ENCODE data around the gene AFMID.

DNA sequence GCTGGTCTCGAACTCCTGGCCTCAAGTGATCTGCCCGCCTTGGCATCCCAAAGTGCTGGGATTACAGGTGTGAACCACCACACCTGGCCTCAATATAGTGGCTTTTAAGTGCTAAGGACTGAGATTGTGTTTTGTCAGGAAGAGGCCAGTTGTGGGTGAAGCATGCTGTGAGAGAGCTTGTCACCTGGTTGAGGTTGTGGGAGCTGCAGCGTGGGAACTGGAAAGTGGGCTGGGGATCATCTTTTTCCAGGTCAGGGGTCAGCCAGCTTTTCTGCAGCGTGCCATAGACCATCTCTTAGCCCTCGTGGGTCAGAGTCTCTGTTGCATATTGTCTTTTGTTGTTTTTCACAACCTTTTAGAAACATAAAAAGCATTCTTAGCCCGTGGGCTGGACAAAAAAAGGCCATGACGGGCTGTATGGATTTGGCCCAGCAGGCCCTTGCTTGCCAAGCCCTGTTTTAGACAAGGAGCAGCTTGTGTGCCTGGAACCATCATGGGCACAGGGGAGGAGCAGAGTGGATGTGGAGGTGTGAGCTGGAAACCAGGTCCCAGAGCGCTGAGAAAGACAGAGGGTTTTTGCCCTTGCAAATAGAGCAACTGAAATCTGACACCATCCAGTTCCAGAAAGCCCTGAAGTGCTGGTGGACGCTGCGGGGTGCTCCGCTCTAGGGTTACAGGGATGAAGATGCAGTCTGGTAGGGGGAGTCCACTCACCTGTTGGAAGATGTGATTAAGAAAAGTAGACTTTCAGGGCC, 32.4 kb downstream of the AFMID start:
- no peak for TF ChIP-seq POLR2A (IDR thresholded peaks at IDR 0.05)
- TF ChIP-seq, protein P1, sequence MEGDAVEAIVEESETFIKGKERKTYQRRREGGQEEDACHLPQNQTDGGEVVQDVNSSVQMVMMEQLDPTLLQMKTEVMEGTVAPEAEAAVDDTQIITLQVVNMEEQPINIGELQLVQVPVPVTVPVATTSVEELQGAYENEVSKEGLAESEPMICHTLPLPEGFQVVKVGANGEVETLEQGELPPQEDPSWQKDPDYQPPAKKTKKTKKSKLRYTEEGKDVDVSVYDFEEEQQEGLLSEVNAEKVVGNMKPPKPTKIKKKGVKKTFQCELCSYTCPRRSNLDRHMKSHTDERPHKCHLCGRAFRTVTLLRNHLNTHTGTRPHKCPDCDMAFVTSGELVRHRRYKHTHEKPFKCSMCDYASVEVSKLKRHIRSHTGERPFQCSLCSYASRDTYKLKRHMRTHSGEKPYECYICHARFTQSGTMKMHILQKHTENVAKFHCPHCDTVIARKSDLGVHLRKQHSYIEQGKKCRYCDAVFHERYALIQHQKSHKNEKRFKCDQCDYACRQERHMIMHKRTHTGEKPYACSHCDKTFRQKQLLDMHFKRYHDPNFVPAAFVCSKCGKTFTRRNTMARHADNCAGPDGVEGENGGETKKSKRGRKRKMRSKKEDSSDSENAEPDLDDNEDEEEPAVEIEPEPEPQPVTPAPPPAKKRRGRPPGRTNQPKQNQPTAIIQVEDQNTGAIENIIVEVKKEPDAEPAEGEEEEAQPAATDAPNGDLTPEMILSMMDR (IDR thresholded peaks at IDR 0.05 in 4 of 5, conservative IDR thresholded peaks at IDR 0.05 in 1 of 5) = no peak
